CD14-positive monocyte (primary cell): ENCODE results near the gene EPHA1. TPM values are rescaled to one million over a fixed set of nuclear protein-coding genes. Genes with fewer than 3 reads are reported as not detected.

Experiments used
- DNase-seq, 3 donors: peaks; one replicate each; pipeline ENCODE4 v3.0.0-alpha.2; 2011 to 2022
- H2AFZ ChIP-seq: 2 replicates; pipeline ENCODE4 v1.6.0; 2012; ENCODE audit warnings: mild to moderate bottlenecking, low read depth, low read length, inconsistent platforms; ENCODE audit not compliant: insufficient read depth, poor library complexity, severe bottlenecking
- H3K27ac ChIP-seq, 2 donors: 1 replicate in 1 of 2; 2 replicates in 1 of 2; pipeline ENCODE4 v1.5.1; 2012 to 2013; ENCODE audit warnings: low read length in 2 of 2, control low read depth in 1 of 2, inconsistent platforms in 1 of 2, low read depth in 1 of 2, mild to moderate bottlenecking in 1 of 2
- H3K27me3 ChIP-seq, 2 donors: one replicate each; pipeline versions ENCODE4 v1.6.0 to v1.6.1; 2011 to 2013; ENCODE audit warnings: low read length in 2 of 2; ENCODE audit not compliant: control insufficient read depth in 2 of 2, insufficient read depth in 2 of 2
- H3K36me3 ChIP-seq, 2 donors: replicated peaks in 1 of 2; 1 replicate in 1 of 2; 2 replicates in 1 of 2; pipeline versions ENCODE4 v1.5.1 to v1.6.1; 2012 to 2013; ENCODE audit warnings: low read length in 2 of 2, control low read depth in 1 of 2, inconsistent platforms in 1 of 2, mild to moderate bottlenecking in 1 of 2; ENCODE audit not compliant: insufficient read depth in 2 of 2, control insufficient read depth in 1 of 2
- H3K4me1 ChIP-seq, 2 donors: 1 replicate in 1 of 2; 2 replicates in 1 of 2; pipeline versions ENCODE4 v1.5.1 to v1.6.1; 2012 to 2013; ENCODE audit warnings: low read length in 2 of 2, control low read depth in 1 of 2, inconsistent platforms in 1 of 2, mild to moderate bottlenecking in 1 of 2, moderate library complexity in 1 of 2; ENCODE audit not compliant: insufficient read depth in 2 of 2, control insufficient read depth in 1 of 2
- H3K4me2 ChIP-seq: replicated peaks from 2 replicates; pipeline ENCODE3; 2012; ENCODE audit warnings: low read length, moderate library complexity, mild to moderate bottlenecking; ENCODE audit not compliant: poor library complexity, severe bottlenecking; ENCODE audit errors: extremely low read depth
- H3K4me3 ChIP-seq, 3 experiments: fragments of 200-600 bp in 1 of 3; sonication (generic) in 1 of 3; replicated peaks in 1 of 3; 1 replicate in 2 of 3; 2 replicates in 1 of 3; pipeline ENCODE4 v1.5.1; 2011 to 2013; ENCODE audit warnings: low read length in 3 of 3, mild to moderate bottlenecking in 3 of 3, control low read depth in 2 of 3, low read depth in 2 of 3, inconsistent platforms in 1 of 3, moderate library complexity in 1 of 3
- H3K79me2 ChIP-seq: 2 replicates; pipeline ENCODE4 v1.6.0; 2012; ENCODE audit warnings: mild to moderate bottlenecking, control low read depth, inconsistent platforms, low read length, moderate library complexity; ENCODE audit not compliant: insufficient read depth
- H3K9ac ChIP-seq: 2 replicates; pipeline ENCODE4 v1.6.0; 2017; ENCODE audit warnings: low read length, mild to moderate bottlenecking; ENCODE audit not compliant: insufficient read depth, poor library complexity, severe bottlenecking
- H3K9me3 ChIP-seq, 2 donors: replicated peaks in 1 of 2; 1 replicate in 1 of 2; 2 replicates in 1 of 2; pipeline versions ENCODE4 v1.5.1 to v1.6.1; 2012 to 2013; ENCODE audit warnings: low read length in 2 of 2, control low read depth in 1 of 2; ENCODE audit not compliant: control insufficient read depth in 1 of 2, insufficient read depth in 1 of 2
- H4K20me1 ChIP-seq: 2 replicates; pipeline ENCODE4 v1.6.0; 2012; ENCODE audit warnings: mild to moderate bottlenecking, low read length, control low read depth, moderate library complexity; ENCODE audit not compliant: insufficient read depth
- H3K27ac Mint-ChIP-seq, 7 donors: one replicate each; pipeline ENCODE4 v1.8.0; 2020; ENCODE audit warnings: mild to moderate bottlenecking in 7 of 7, mixed read lengths in 7 of 7, moderate library complexity in 6 of 7, inconsistent platforms in 2 of 7
- H3K27me3 Mint-ChIP-seq, 3 donors: one replicate each; pipeline ENCODE4 v1.8.0; 2021 to 2022; ENCODE audit warnings: low read depth in 3 of 3, mild to moderate bottlenecking in 3 of 3, mixed read lengths in 3 of 3, moderate library complexity in 3 of 3, inconsistent platforms in 1 of 3
- H3K36me3 Mint-ChIP-seq, 2 donors: one replicate each; pipeline ENCODE4 v1.8.0; 2020; ENCODE audit warnings: mixed read lengths in 2 of 2, inconsistent platforms in 1 of 2, mild to moderate bottlenecking in 1 of 2
- H3K4me1 Mint-ChIP-seq: one replicate; pipeline ENCODE4 v1.8.0; 2020; ENCODE audit warnings: mild to moderate bottlenecking, mixed read lengths
- H3K4me3 Mint-ChIP-seq, 2 donors: one replicate each; pipeline ENCODE4 v1.8.0; 2020; ENCODE audit warnings: mild to moderate bottlenecking in 2 of 2, mixed read lengths in 2 of 2, moderate library complexity in 1 of 2
- H3K9me3 Mint-ChIP-seq, 7 donors: one replicate each; pipeline ENCODE4 v1.8.0; 2020 to 2022; ENCODE audit warnings: mixed read lengths in 7 of 7, mild to moderate bottlenecking in 6 of 7, moderate library complexity in 6 of 7, inconsistent platforms in 2 of 7
- CTCF ChIP-seq: fragments of 200-600 bp; IDR thresholded peaks from one replicate; pipeline ENCODE4 v1.8.0; 2022; ENCODE audit warnings: antibody characterized with exemption, mild to moderate bottlenecking
- WGBS: methylation state at CpG from one replicate; pipeline ENCODE4 v1.1.5; 2013; ENCODE audit warnings: missing lambda C conversion rate; ENCODE audit not compliant: insufficient coverage; 5-methylcytosine and 5-hydroxymethylcytosine counted together
- intact Hi-C, 2 donors: fragments of 100-400 bp; cut with micrococcal nuclease; formaldehyde crosslinking; loops; one replicate each; pipeline versions ENCODE4 v1.15.0 to v1.15.1; 2023
- polyA plus RNA-seq, 3 donors: library from polyadenylated mRNA; depleted of rRNA in 1 of 3; unstranded in 2 of 3; stranded (reverse) in 1 of 3; fragments of 300-500 nt in 2 of 3; fragments of >200 nt in 1 of 3; fragmentation: Illumina TruSeq in 2 of 3; gene quantifications; 1 replicate in 2 of 3; 2 replicates in 1 of 3; pipeline ENCODE4 v1.2.3, GENCODE V29; 2012 to 2021

The EPHA1 gene
- polyA plus RNA-seq, 3 donors = 0.50 to 0.95 TPM; not detected in 1

DNA sequence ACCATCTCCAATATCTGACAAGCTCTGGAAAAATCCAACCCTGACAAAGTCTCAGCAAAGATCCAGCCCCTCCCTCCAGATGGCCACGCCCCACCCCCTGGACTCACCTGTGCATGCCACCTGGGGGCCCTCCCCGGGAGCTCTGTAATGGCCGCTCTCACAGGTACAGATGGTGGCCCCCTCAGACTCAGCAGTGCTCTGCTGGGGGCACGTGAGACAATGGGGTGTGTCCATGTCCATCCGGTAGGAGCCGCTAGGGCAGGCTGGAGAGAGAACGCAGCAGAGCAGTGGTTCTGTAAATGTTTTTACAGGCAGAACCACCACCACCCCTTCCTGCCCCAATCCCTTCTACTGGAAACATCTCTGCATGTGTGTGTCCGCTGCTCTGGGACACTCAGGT lies 9.5 kb downstream of the EPHA1 start:
- Mint-ChIP-seq H3K4me1 (peaks cover 12% of the 10 kb centered on the region), H3K27ac (no peak overlapping the region), H3K9me3 (no peaks in the 10 kb centered on the region), H3K4me3 (no peak overlapping the region), H3K36me3 (peaks cover 18 to 38% of the 10 kb centered on the region in 2 donors), H3K27me3 (no peaks in the 10 kb centered on the region)
- intact Hi-C loops = no loop called here
- Histone ChIP-seq H3K9me3 (no peaks in the 10 kb centered on the region), H3K27ac (no peak overlapping the region), H4K20me1 (peaks cover 12% of the 10 kb centered on the region), H3K4me1 (peaks cover 5 to 12% of the 10 kb centered on the region in 2 donors), H3K36me3 (no peaks in the 10 kb centered on the region), H3K9ac (no peak overlapping the region), H3K4me3 (no peak overlapping the region), H3K27me3 (no peaks in the 10 kb centered on the region), H3K4me2 (no peak overlapping the region), H3K79me2 (no peaks in the 10 kb centered on the region), H2AFZ (no peak overlapping the region)
- DNase-seq = no peak
- WGBS = 98% methylated on average over 6 of the region's 8 CpGs
- TF ChIP-seq CTCF = no peak

GRCh38 chr7:143398616-143399015 lies 10.0 kb downstream of the EPHA1 start:
- Mint-ChIP-seq H3K9me3 (no peaks in the 10 kb centered on the region), H3K36me3 (peaks cover 18 to 38% of the 10 kb centered on the region in 2 donors), H3K27ac (no peak overlapping the region), H3K27me3 (no peaks in the 10 kb centered on the region), H3K4me3 (no peak overlapping the region), H3K4me1 (peaks cover 17% of the 10 kb centered on the region)
- no peaks in the 10 kb centered on the region for H3K79me2 ChIP-seq
- no peak overlapping the region for H3K27ac ChIP-seq
- WGBS = 96% methylated on average over 8 of the region's 14 CpGs
- H2AFZ ChIP-seq = no peak overlapping the region
- TF ChIP-seq CTCF = no peak
- H3K9me3 ChIP-seq = no peaks in the 10 kb centered on the region
- no peak overlapping the region for H3K4me3 ChIP-seq
- peaks cover 6 to 12% of the 10 kb centered on the region in 2 donors for H3K4me1 ChIP-seq
- no peaks in the 10 kb centered on the region for H3K27me3 ChIP-seq
- no peak for DNase-seq
- intact Hi-C loops = no loop called here
- no peak overlapping the region for H3K9ac ChIP-seq
- H3K4me2 ChIP-seq = no peak overlapping the region
- H4K20me1 ChIP-seq = peaks cover 17% of the 10 kb centered on the region
- no peaks in the 10 kb centered on the region for H3K36me3 ChIP-seq
